GM23338 (cell line): ENCODE measurements around the gene CYP2D6. TPM values are rescaled to one million over a fixed set of nuclear protein-coding genes. Genes with fewer than 3 reads are reported as not detected.
"Not testable (repeated sequence)": the region's sequence is repeated elsewhere in the genome, so short reads cannot be mapped to it uniquely, and the experiment has no call there.

Experiments used
- ATAC-seq: fragments of 200-7000 bp; cut with Tn5 transposase; 3 replicates; pipeline ENCODE4 v1.9.1; 2020
- DNase-seq: peaks from one replicate; pipeline ENCODE4 v3.0.0-alpha.2; 2015; ENCODE audit warnings: low spot score
- H2AFZ ChIP-seq: fragments of 200-600 bp; sonication (generic); 2 replicates; pipeline ENCODE4 v1.8.0; 2016; ENCODE audit warnings: antibody characterized with exemption, mild to moderate bottlenecking, moderate library complexity
- H3F3A ChIP-seq: fragments of 200-600 bp; sonication (generic); replicated peaks from 2 replicates; pipeline ENCODE4 v1.8.0; 2017; ENCODE audit warnings: antibody characterized with exemption, mixed run types, low read depth
- H3K27ac ChIP-seq: fragments of 200-600 bp; sonication (generic); 2 replicates; pipeline ENCODE4 v1.6.1; 2016; ENCODE audit warnings: low read depth
- H3K27me3 ChIP-seq: fragments of 200-600 bp; sonication (generic); 2 replicates; pipeline ENCODE4 v1.8.0; 2016; ENCODE audit warnings: mild to moderate bottlenecking, mixed run types, moderate library complexity; ENCODE audit not compliant: insufficient read depth
- H3K36me3 ChIP-seq: fragments of 200-600 bp; sonication (generic); 2 replicates; pipeline ENCODE4 v1.8.0; 2016; ENCODE audit warnings: mild to moderate bottlenecking; ENCODE audit not compliant: insufficient read depth
- H3K4me1 ChIP-seq: fragments of 200-600 bp; sonication (generic); 2 replicates; pipeline ENCODE4 v1.8.0; 2016; ENCODE audit warnings: mild to moderate bottlenecking, moderate library complexity; ENCODE audit not compliant: insufficient read depth
- H3K4me2 ChIP-seq: fragments of 200-600 bp; sonication (generic); 2 replicates; pipeline ENCODE4 v1.7.1; 2017; ENCODE audit warnings: mixed run types
- H3K4me3 ChIP-seq: fragments of 200-600 bp; sonication (generic); 2 replicates; pipeline ENCODE4 v1.6.1; 2016; ENCODE audit warnings: mixed run types
- H3K79me2 ChIP-seq: fragments of 200-600 bp; sonication (generic); replicated peaks from 2 replicates; pipeline ENCODE4 v1.8.0; 2017; ENCODE audit warnings: mild to moderate bottlenecking; ENCODE audit not compliant: insufficient read depth
- H3K9me2 ChIP-seq: fragments of 200-600 bp; sonication (generic); 2 replicates; pipeline ENCODE4 v1.8.0; 2017; ENCODE audit not compliant: insufficient read depth
- H4K20me1 ChIP-seq: fragments of 200-600 bp; sonication (generic); replicated peaks from 2 replicates; pipeline ENCODE4 v1.8.0; 2017; ENCODE audit warnings: mild to moderate bottlenecking; ENCODE audit not compliant: insufficient read depth
- H3K27ac Mint-ChIP-seq: 2 replicates; pipeline ENCODE4 v1.8.0; 2020; ENCODE audit warnings: inconsistent platforms, mild to moderate bottlenecking, moderate library complexity, mixed read lengths
- H3K27me3 Mint-ChIP-seq: 3 replicates; pipeline ENCODE4 v1.8.0; 2022; ENCODE audit warnings: low read depth, mild to moderate bottlenecking, moderate library complexity, mixed read lengths, inconsistent platforms; ENCODE audit not compliant: insufficient read depth, poor library complexity
- H3K36me3 Mint-ChIP-seq: 3 replicates; pipeline ENCODE4 v1.8.0; 2021; ENCODE audit warnings: low read depth, mild to moderate bottlenecking, inconsistent platforms, moderate library complexity, mixed read lengths
- H3K4me1 Mint-ChIP-seq: 3 replicates; pipeline ENCODE4 v1.8.0; 2020; ENCODE audit warnings: mild to moderate bottlenecking, inconsistent platforms, mixed read lengths
- H3K4me3 Mint-ChIP-seq: 3 replicates; pipeline ENCODE4 v1.8.0; 2021; ENCODE audit warnings: moderate library complexity, mild to moderate bottlenecking, inconsistent platforms, mixed read lengths
- H3K9me3 Mint-ChIP-seq: 3 replicates; pipeline ENCODE4 v1.8.0; 2020; ENCODE audit warnings: moderate library complexity, mild to moderate bottlenecking, inconsistent platforms, mixed read lengths
- CREB1 ChIP-seq: fragments of 250-450 bp; sonication (Bioruptor Pico); IDR thresholded peaks from 2 replicates; pipeline ENCODE4 v1.5.0; 2020; ENCODE audit warnings: low read depth, mild to moderate bottlenecking, moderate library complexity
- EZH2phosphoT487 ChIP-seq: fragments of 200-600 bp; sonication (generic); IDR thresholded peaks from one replicate; pipeline ENCODE4 v1.8.1; 2018; ENCODE audit warnings: antibody characterized with exemption; ENCODE audit not compliant: unreplicated experiment
- NANOG ChIP-seq: IDR thresholded peaks from 2 replicates; pipeline ENCODE4 v1.6.1; 2016; ENCODE audit warnings: antibody characterized with exemption, borderline replicate concordance
- polyA plus RNA-seq: library from polyadenylated mRNA; unstranded; fragments of >200 nt; fragmentation: Nextera tagmentation; extraction: Ambion mirVana; gene quantifications from 2 replicates; pipeline ENCODE4 v1.2.1, GENCODE V29; 2016
- total RNA-seq: library from RNA; depleted of rRNA; stranded (reverse); fragments of >200 nt; shearing (Covaris generic); gene quantifications from 2 replicates; pipeline ENCODE4 v1.2.3, GENCODE V29; 2014
- TF ChIP-seq, protein P1 (sequence below): fragments of 250-450 bp; sonication (Bioruptor Pico); IDR thresholded peaks from 2 replicates; pipeline ENCODE4 v1.5.0; 2020; ENCODE audit warnings: mild to moderate bottlenecking, moderate library complexity

The CYP2D6 gene
- total and polyA plus RNA-seq, 2 experiments from 2014 or later, result 1.2 to 1.3 TPM

DNA sequence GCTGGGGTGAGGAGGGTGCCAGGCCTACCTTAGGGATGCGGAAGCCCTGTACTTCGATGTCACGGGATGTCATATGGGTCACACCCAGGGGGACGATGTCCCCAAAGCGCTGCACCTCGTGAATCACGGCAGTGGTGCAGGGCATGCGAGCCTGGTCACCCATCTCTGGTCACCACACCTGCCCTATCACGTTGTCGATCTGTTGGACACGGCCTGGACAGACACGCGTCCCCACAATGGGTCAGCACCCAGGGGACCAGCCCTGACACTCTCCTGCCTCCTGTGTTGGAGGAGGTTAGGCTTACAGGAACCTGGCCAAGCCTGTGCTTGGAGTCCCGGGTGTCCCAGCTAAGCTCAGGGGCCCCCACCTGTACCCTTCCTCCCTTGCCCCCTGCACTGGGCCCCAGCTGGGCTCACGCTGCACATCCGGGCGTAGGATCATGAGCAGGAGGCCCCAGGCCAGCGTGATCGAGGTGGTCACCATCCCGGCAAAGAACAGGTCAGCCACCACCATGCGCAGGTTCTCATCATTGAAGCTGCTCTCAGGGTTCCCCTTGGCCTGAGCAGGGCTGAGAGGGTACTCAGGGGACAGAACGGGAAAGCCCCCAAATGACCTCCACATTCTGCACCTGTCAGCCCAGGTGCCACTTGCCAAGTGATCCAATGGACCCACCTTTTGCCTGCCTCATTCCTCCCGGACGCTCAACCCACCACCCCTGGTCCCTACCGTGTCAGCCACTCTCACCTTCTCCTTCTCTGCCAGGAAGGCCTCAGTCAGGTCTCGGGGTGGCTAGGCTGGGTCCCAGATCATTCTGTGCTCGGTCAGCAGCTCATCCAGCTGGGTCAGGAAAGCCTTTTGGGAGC is 20.3 kb upstream of the CYP2D6 start (continued):
- TF ChIP-seq, protein P1, sequence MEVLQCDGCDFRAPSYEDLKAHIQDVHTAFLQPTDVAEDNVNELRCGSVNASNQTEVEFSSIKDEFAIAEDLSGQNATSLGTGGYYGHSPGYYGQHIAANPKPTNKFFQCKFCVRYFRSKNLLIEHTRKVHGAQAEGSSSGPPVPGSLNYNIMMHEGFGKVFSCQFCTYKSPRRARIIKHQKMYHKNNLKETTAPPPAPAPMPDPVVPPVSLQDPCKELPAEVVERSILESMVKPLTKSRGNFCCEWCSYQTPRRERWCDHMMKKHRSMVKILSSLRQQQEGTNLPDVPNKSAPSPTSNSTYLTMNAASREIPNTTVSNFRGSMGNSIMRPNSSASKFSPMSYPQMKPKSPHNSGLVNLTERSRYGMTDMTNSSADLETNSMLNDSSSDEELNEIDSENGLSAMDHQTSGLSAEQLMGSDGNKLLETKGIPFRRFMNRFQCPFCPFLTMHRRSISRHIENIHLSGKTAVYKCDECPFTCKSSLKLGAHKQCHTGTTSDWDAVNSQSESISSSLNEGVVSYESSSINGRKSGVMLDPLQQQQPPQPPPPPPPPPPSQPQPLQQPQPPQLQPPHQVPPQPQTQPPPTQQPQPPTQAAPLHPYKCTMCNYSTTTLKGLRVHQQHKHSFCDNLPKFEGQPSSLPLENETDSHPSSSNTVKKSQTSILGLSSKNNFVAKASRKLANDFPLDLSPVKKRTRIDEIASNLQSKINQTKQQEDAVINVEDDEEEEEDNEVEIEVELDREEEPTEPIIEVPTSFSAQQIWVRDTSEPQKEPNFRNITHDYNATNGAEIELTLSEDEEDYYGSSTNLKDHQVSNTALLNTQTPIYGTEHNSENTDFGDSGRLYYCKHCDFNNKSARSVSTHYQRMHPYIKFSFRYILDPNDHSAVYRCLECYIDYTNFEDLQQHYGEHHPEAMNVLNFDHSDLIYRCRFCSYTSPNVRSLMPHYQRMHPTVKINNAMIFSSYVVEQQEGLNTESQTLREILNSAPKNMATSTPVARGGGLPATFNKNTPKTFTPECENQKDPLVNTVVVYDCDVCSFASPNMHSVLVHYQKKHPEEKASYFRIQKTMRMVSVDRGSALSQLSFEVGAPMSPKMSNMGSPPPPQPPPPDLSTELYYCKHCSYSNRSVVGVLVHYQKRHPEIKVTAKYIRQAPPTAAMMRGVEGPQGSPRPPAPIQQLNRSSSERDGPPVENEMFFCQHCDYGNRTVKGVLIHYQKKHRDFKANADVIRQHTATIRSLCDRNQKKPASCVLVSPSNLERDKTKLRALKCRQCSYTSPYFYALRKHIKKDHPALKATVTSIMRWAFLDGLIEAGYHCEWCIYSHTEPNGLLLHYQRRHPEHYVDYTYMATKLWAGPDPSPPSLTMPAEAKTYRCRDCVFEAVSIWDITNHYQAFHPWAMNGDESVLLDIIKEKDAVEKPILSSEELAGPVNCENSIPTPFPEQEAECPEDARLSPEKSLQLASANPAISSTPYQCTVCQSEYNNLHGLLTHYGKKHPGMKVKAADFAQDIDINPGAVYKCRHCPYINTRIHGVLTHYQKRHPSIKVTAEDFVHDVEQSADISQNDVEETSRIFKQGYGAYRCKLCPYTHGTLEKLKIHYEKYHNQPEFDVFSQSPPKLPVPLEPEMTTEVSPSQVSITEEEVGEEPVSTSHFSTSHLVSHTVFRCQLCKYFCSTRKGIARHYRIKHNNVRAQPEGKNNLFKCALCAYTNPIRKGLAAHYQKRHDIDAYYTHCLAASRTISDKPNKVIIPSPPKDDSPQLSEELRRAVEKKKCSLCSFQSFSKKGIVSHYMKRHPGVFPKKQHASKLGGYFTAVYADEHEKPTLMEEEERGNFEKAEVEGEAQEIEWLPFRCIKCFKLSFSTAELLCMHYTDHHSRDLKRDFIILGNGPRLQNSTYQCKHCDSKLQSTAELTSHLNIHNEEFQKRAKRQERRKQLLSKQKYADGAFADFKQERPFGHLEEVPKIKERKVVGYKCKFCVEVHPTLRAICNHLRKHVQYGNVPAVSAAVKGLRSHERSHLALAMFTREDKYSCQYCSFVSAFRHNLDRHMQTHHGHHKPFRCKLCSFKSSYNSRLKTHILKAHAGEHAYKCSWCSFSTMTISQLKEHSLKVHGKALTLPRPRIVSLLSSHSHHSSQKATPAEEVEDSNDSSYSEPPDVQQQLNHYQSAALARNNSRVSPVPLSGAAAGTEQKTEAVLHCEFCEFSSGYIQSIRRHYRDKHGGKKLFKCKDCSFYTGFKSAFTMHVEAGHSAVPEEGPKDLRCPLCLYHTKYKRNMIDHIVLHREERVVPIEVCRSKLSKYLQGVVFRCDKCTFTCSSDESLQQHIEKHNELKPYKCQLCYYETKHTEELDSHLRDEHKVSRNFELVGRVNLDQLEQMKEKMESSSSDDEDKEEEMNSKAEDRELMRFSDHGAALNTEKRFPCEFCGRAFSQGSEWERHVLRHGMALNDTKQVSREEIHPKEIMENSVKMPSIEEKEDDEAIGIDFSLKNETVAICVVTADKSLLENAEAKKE, result no peak
- TF ChIP-seq CREB1 (CRISPR knock-in tag) (no peak), NANOG (no peak)

DNA sequence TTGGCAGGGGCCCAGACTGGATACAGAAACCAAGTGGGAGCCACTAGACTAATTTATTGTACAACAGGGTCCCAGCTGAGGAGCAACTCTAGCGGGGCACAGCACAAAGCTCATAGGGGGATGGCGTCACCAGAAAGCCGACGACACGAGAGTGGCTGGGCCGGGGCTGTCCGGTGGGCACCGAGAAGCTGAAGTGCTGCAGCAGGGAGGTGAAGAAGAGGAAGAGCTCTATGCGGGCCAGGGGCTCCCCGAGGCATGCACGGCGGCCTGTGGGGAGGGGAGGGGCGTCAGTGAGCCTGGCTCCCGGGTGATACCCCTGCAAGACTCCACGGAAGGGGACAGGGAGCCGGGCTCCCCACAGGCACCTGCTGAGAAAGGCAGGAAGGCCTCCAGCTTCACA is 19.2 kb upstream of the CYP2D6 start:
- not testable (repeated sequence) for H3K4me2 ChIP-seq, DNase-seq, H3F3A ChIP-seq, H2AFZ ChIP-seq, H4K20me1 ChIP-seq, H3K4me1 Mint-ChIP-seq, H3K27ac Mint-ChIP-seq, H3K4me3 ChIP-seq, H3K79me2 ChIP-seq, H3K4me3 Mint-ChIP-seq, H3K27ac ChIP-seq, H3K36me3 ChIP-seq, H3K4me1 ChIP-seq, ATAC-seq, H3K9me3 Mint-ChIP-seq, H3K9me2 ChIP-seq, H3K27me3 ChIP-seq
- H3K27me3 Mint-ChIP-seq, result peaks cover 24% of the 10 kb centered on the region
- H3K36me3 Mint-ChIP-seq, result peaks cover 30% of the 10 kb centered on the region

DNA sequence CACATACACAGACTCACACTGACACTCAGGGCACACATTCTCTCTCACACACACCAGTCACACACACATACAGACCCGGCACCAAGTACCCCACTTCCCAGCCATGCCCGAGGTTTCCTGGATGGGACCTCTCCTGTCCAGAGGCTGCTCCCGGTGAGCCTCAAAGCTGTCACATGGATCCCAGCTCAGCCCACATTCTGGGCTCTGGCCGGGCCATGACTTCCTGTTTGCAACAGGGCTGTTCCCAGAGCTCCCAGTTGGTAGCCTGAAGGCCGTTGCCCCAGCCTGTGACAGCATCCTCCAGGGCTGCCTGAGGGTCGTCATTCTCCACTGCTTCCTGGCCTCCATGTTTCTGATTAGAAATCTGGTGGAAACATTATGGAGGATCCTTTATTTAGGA is 14.6 kb upstream of the CYP2D6 start:
- Mint-ChIP-seq H3K27ac (no peak overlapping the region), H3K4me3 (no peak overlapping the region), H3K36me3 (peaks cover 23% of the 10 kb centered on the region), H3K27me3 (peaks cover 10% of the 10 kb centered on the region), H3K4me1 (no peaks in the 10 kb centered on the region), H3K9me3 (no peaks in the 10 kb centered on the region)
- Histone ChIP-seq H3K27ac (no peak overlapping the region), H3K4me3 (no peak overlapping the region), H3K79me2 (no peaks in the 10 kb centered on the region), H3K4me2 (no peak overlapping the region), H3F3A (no peaks in the 10 kb centered on the region), H3K27me3 (no peaks in the 10 kb centered on the region), H3K9me2 (no peaks in the 10 kb centered on the region), H3K36me3 (no peaks in the 10 kb centered on the region), H2AFZ (no peak overlapping the region), H3K4me1 (no peaks in the 10 kb centered on the region), H4K20me1 (no peaks in the 10 kb centered on the region)
- ATAC-seq (no peak), DNase-seq (no peak)
- TF ChIP-seq EZH2phosphoT487, result no peak

DNA sequence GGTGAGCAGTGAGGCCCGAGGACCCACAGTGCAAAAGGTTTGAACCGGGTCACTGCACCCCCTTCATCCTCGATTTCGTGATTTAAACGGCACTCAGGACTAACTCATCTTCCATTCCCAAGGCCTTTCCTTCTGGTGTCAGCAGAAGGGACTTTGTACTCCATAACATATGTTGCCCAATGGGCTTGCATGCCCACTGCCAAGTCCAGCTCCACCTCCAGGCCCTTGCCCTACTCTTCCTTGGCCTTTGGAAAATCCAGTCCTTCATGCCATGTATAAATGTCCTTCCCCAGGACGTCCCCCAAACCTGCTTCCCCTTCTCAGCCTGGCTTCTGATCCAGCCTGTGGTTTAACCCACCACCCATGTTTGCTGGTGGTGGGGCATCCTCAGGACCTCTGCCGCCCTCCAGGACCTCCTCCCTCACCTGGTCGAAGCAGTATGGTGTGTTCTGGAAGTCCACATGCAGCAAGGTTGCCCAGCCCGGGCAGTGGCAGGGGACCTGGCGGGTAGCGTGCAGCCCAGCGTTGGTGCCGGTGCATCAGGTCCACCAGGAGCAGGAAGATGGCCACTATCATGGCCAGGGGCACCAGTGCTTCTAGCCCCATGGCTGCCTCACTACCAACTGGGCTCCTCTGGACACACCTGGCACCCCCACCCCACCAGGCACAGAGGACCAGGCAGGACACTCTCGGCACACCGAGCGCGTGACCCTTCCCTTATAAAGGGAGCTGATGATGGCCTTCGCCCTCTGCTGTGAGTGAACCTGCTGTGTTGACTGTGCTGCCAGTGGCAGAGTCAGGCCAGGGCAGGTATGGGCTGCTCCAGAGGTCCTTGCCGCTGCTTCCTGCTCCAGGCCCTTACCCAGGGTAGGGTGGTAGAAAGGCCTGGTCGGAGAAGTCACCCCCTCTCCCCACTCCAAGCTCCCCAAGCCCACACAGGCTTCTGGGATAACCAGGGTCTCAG is 13.5 kb upstream of the CYP2D6 start:
- not testable (repeated sequence) for H3K27me3 Mint-ChIP-seq, H3K27ac ChIP-seq, H3K36me3 ChIP-seq, H2AFZ ChIP-seq, H3F3A ChIP-seq, DNase-seq, H3K9me3 Mint-ChIP-seq, ATAC-seq, H3K9me2 ChIP-seq, H3K79me2 ChIP-seq, H3K4me3 ChIP-seq, H3K27me3 ChIP-seq, H3K4me1 ChIP-seq, H3K4me2 ChIP-seq, H3K27ac Mint-ChIP-seq, H3K4me1 Mint-ChIP-seq, H4K20me1 ChIP-seq, H3K4me3 Mint-ChIP-seq
- peaks cover 25% of the 10 kb centered on the region for H3K36me3 Mint-ChIP-seq
